ENCODE data around the gene ATG2A. TPM values are rescaled to one million over a fixed set of nuclear protein-coding genes. Genes with fewer than 3 reads are reported as not detected.

Gene ATG2A
- total and polyA plus RNA-seq, 2 experiments from 2014 or later: 11.7 to 18.1 TPM

GRCh38 chr11:64931290-64931689 lies 14.3 kb upstream of the ATG2A start:
- Histone ChIP-seq H3K27ac (no peak overlapping the region), H3K4me1 (ENCODE audit: insufficient read depth) (peaks cover 8% of the 10 kb centered on the region), H3K27me3 (no peaks in the 10 kb centered on the region), H3K4me3 (no peak overlapping the region), H4K20me1 (ENCODE audit: insufficient read depth, poor library complexity, severe bottlenecking) (no peaks in the 10 kb centered on the region), H3K9me3 (ENCODE audit: low read depth) (no peaks in the 10 kb centered on the region), H2AFZ (no peak overlapping the region), H3K79me2 (no peaks in the 10 kb centered on the region), H3K4me2 (no peak overlapping the region), H3K9me2 (replicated peaks; ENCODE audit: insufficient read depth) (no peaks in the 10 kb centered on the region), H3K36me3 (replicated peaks; ENCODE audit: insufficient read depth, low read depth) (no peaks in the 10 kb centered on the region)
- DNase-seq (ENCODE audit: low spot score): no peak
- no peak for TF ChIP-seq EZH2 (IDR thresholded peaks at IDR 0.05; ENCODE audit: borderline replicate concordance)
- TF ChIP-seq, protein P1, sequence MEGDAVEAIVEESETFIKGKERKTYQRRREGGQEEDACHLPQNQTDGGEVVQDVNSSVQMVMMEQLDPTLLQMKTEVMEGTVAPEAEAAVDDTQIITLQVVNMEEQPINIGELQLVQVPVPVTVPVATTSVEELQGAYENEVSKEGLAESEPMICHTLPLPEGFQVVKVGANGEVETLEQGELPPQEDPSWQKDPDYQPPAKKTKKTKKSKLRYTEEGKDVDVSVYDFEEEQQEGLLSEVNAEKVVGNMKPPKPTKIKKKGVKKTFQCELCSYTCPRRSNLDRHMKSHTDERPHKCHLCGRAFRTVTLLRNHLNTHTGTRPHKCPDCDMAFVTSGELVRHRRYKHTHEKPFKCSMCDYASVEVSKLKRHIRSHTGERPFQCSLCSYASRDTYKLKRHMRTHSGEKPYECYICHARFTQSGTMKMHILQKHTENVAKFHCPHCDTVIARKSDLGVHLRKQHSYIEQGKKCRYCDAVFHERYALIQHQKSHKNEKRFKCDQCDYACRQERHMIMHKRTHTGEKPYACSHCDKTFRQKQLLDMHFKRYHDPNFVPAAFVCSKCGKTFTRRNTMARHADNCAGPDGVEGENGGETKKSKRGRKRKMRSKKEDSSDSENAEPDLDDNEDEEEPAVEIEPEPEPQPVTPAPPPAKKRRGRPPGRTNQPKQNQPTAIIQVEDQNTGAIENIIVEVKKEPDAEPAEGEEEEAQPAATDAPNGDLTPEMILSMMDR (IDR thresholded peaks at IDR 0.05; ENCODE audit: poor library complexity): no peak
- no peak for TF ChIP-seq EZH2phosphoT487 (IDR thresholded peaks at IDR 0.05; ENCODE audit: low read depth, severe bottlenecking, unreplicated experiment)
- WGBS (ENCODE audit: low lambda C conversion rate, missing lambda C conversion rate): 97% methylated on average over 7 of the region's 7 CpGs

DNA sequence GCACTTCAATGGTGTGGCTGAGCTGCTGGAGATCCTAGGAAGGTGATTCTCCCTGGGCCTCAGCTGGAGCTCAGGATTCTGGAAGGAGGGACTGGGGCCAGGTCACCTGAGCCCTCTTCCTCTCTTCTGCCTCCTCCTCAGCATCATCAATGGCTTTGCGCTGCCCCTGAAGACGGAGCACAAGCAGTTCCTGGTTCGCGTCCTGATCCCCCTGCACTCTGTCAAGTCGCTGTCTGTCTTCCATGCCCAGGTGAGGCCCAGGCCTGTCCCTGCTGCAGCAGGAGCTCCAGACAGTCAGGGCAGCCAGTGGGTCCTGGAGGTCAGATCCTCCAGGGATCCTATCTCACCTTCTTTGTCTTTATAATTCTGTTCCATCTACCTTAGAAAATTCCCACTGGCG lies 13.3 kb upstream of the ATG2A start:
- no peak overlapping the region for H3K27ac ChIP-seq

GRCh38 chr11:64929625-64930024 lies 12.6 kb upstream of the ATG2A start:
- peaks cover 8% of the 10 kb centered on the region for H3K79me2 ChIP-seq
- no peak for TF ChIP-seq EZH2phosphoT487 (IDR thresholded peaks at IDR 0.05; ENCODE audit: low read depth, severe bottlenecking, unreplicated experiment)
- TF ChIP-seq EZH2 (IDR thresholded peaks at IDR 0.05; ENCODE audit: borderline replicate concordance): no peak

More for the DNA sequence above, 13.3 kb upstream of the ATG2A start:
- Histone ChIP-seq H3K79me2 (peaks cover under 1% of the 10 kb centered on the region), H3K4me1 (ENCODE audit: insufficient read depth) (peaks cover 8% of the 10 kb centered on the region), H3K36me3 (replicated peaks; ENCODE audit: insufficient read depth, low read depth) (no peaks in the 10 kb centered on the region), H3K4me2 (no peak overlapping the region), H3K9me2 (replicated peaks; ENCODE audit: insufficient read depth) (no peaks in the 10 kb centered on the region), H2AFZ (no peak overlapping the region), H4K20me1 (ENCODE audit: insufficient read depth, poor library complexity, severe bottlenecking) (no peaks in the 10 kb centered on the region), H3K9me3 (ENCODE audit: low read depth) (no peaks in the 10 kb centered on the region), H3K27me3 (no peaks in the 10 kb centered on the region), H3K4me3 (no peak overlapping the region)
- no peak for DNase-seq (ENCODE audit: low spot score)
- TF ChIP-seq EZH2phosphoT487 (IDR thresholded peaks at IDR 0.05; ENCODE audit: low read depth, severe bottlenecking, unreplicated experiment) (no peak), EZH2 (IDR thresholded peaks at IDR 0.05; ENCODE audit: borderline replicate concordance) (no peak)
- TF ChIP-seq, protein P1 (IDR thresholded peaks at IDR 0.05; ENCODE audit: poor library complexity): no peak
- 97% methylated on average over 6 of the region's 6 CpGs for WGBS (ENCODE audit: low lambda C conversion rate, missing lambda C conversion rate)

GRCh38 chr11:64928957-64929356 lies 11.9 kb upstream of the ATG2A start:
- no peaks in the 10 kb centered on the region for H3K36me3 ChIP-seq (replicated peaks; ENCODE audit: insufficient read depth, low read depth)
- H3K27me3 ChIP-seq: no peaks in the 10 kb centered on the region
- 95% methylated on average over 2 of the region's 2 CpGs for WGBS (ENCODE audit: low lambda C conversion rate, missing lambda C conversion rate)
- H3K4me1 ChIP-seq (ENCODE audit: insufficient read depth): no peaks in the 10 kb centered on the region
- H3K27ac ChIP-seq: no peak overlapping the region
- no peaks in the 10 kb centered on the region for H4K20me1 ChIP-seq (ENCODE audit: insufficient read depth, poor library complexity, severe bottlenecking)
- no peaks in the 10 kb centered on the region for H3K9me3 ChIP-seq (ENCODE audit: low read depth)
- H3K79me2 ChIP-seq: peaks cover 8% of the 10 kb centered on the region
- H3K9me2 ChIP-seq (replicated peaks; ENCODE audit: insufficient read depth): no peaks in the 10 kb centered on the region
- no peak for DNase-seq (ENCODE audit: low spot score)
- H3K4me2 ChIP-seq: no peak overlapping the region
- no peak overlapping the region for H3K4me3 ChIP-seq
- no peak overlapping the region for H2AFZ ChIP-seq
- no peak for TF ChIP-seq EZH2phosphoT487 (IDR thresholded peaks at IDR 0.05; ENCODE audit: low read depth, severe bottlenecking, unreplicated experiment)
- TF ChIP-seq, protein P1 (IDR thresholded peaks at IDR 0.05; ENCODE audit: poor library complexity): no peak
- no peak for TF ChIP-seq EZH2 (IDR thresholded peaks at IDR 0.05; ENCODE audit: borderline replicate concordance)

More at GRCh38 chr11:64929625-64930024, 12.6 kb upstream of the ATG2A start:
- peaks cover 4% of the 10 kb centered on the region for H3K4me1 ChIP-seq (ENCODE audit: insufficient read depth)
- H3K27me3 ChIP-seq: no peaks in the 10 kb centered on the region
- H3K27ac ChIP-seq: no peak overlapping the region
- H3K9me2 ChIP-seq (replicated peaks; ENCODE audit: insufficient read depth): no peaks in the 10 kb centered on the region
- H3K36me3 ChIP-seq (replicated peaks; ENCODE audit: insufficient read depth, low read depth): no peaks in the 10 kb centered on the region
- H4K20me1 ChIP-seq (ENCODE audit: insufficient read depth, poor library complexity, severe bottlenecking): no peaks in the 10 kb centered on the region
- no peak for DNase-seq (ENCODE audit: low spot score)
- H2AFZ ChIP-seq: no peak overlapping the region
- no peak overlapping the region for H3K4me2 ChIP-seq
- WGBS (ENCODE audit: low lambda C conversion rate, missing lambda C conversion rate): 87% methylated on average over 7 of the region's 7 CpGs
- no peaks in the 10 kb centered on the region for H3K9me3 ChIP-seq (ENCODE audit: low read depth)
- H3K4me3 ChIP-seq: no peak overlapping the region
